Measurements from ENCODE around the gene ALG11. TPM values are rescaled to one million over a fixed set of nuclear protein-coding genes. Genes with fewer than 3 reads are reported as not detected.

The ALG11 gene
- 23.9 TPM for total RNA-seq (2021; ENCODE audit: unreplicated experiment)
- polyA plus RNA-seq (2012; ENCODE audit: insufficient read length) = 10.6 TPM
- Bru-seq, nascent RNA = percentile 80 among the genes with signal in this experiment
- percentile 83 among the genes with signal in this experiment for BruChase-seq, experiment 1, labeled RNA remaining after a 2-hour chase
- percentile 83 among the genes with signal in this experiment for BruChase-seq, experiment 2, labeled RNA remaining after a 6-hour chase
- long read RNA-seq, transcript ALG11-202 (4 exons, 2,558 nt) = major isoform, 39 of 57 reads
- long read RNA-seq, partial matches to known transcripts = 4 of 57 reads
- long read RNA-seq, other reads (novel, unspliced or antisense) = 10 of 57 reads

GRCh38 chr13:52011632-52012511, at the start of gene ALG11:
TSS of gene ALG11 (plus strand) at chr13:52012398. CDS start at chr13:52012419, 21 bp downstream.
- ATAC-seq (peak; percentile 99), DNase-seq (ENCODE audit: low read depth, low spot score) (peak; percentile 81)
- Histone ChIP-seq H3K27me3 (ENCODE audit: control insufficient read depth, insufficient read depth, low read length) (no peaks in the 10 kb centered on the region), H3K4me3 (ENCODE audit: low read depth in 2 of 2, low read length in 2 of 2) (peak within 1 kb of the TSS; percentile 98 to 99), H3K36me3 (ENCODE audit: control insufficient read depth, insufficient read depth, low read length) (peaks cover 6% of the 10 kb centered on the region; the same call in 1 of the 2 replicates), H3K9me3 (ENCODE audit: control insufficient read depth, insufficient read depth, low read depth, low read length) (no peaks in the 10 kb centered on the region), H3K4me1 (ENCODE audit: control insufficient read depth, insufficient read depth, low read length) (peaks cover 8% of the 10 kb centered on the region), H3K27ac (ENCODE audit: low read length) (peak within 1 kb of the TSS; percentile 89)
- ChIA-PET POLR2A (interaction anchor here (0.6 kb wide), 1 partner anchor 173 kb away, joined by 14 read pairs; no protein-coding TSS in a partner anchor), CTCF (interaction anchor here (0.6 kb wide), 1 partner anchor 8 kb away, joined by 4 read pairs; no protein-coding TSS in a partner anchor)
- intact Hi-C loops (cut with micrococcal nuclease; ENCODE audit: unreplicated experiment) = no loop called here
- TF ChIP-seq CTCF (IDR thresholded peaks at IDR 0.05) (no peak), SIN3A (IDR thresholded peaks at IDR 0.05; ENCODE audit: borderline replicate concordance, insufficient read depth, low read depth, low read length) (no peak), POLR2AphosphoS5 (IDR thresholded peaks at IDR 0.05; ENCODE audit: low read depth, low read length) (peak; percentile 58; the same call in 1 of the 2 replicates), TCF7L2 (IDR thresholded peaks at IDR 0.05; ENCODE audit: low read depth, low read length) (peak; percentile 66; the same call in 1 of the 2 replicates)
- in situ Hi-C loops (cut with HindIII; ENCODE audit: low pct_unique_long_range_greater_than_20kb, low sequenced_read_pairs) = no loop called here
- BruUV-seq (replicated peaks) = no TSS peak

GRCh38 chr13:51966186-51966585, 46.0 kb upstream of the ALG11 start:
- no peak for ATAC-seq
- TF ChIP-seq CTCF (IDR thresholded peaks at IDR 0.05) (no peak), POLR2AphosphoS5 (IDR thresholded peaks at IDR 0.05; ENCODE audit: low read depth, low read length) (no peak), SIN3A (IDR thresholded peaks at IDR 0.05; ENCODE audit: borderline replicate concordance, insufficient read depth, low read depth, low read length) (no peak), TCF7L2 (IDR thresholded peaks at IDR 0.05; ENCODE audit: low read depth, low read length) (no peak), REST (IDR thresholded peaks at IDR 0.05; ENCODE audit: insufficient read depth in 1 of 2, low read depth in 2 of 2, low read length in 1 of 2) (no peak)
- no peak overlapping the region for H3K4me3 ChIP-seq (ENCODE audit: low read depth in 2 of 2, low read length in 2 of 2)
- H3K27me3 ChIP-seq (ENCODE audit: control insufficient read depth, insufficient read depth, low read length) = no peaks in the 10 kb centered on the region
- no peaks in the 10 kb centered on the region for H3K9me3 ChIP-seq (ENCODE audit: control insufficient read depth, insufficient read depth, low read depth, low read length)
- in situ Hi-C loops (cut with HindIII; ENCODE audit: low pct_unique_long_range_greater_than_20kb, low sequenced_read_pairs) = no loop called here
- BruUV-seq (replicated peaks) = no TSS peak
- POLR2A ChIA-PET = no interaction called here
- no peaks in the 10 kb centered on the region for H3K36me3 ChIP-seq (ENCODE audit: control insufficient read depth, insufficient read depth, low read length)
- peaks cover 2% of the 10 kb centered on the region; the same call in 1 of the 2 replicates for H3K4me1 ChIP-seq (ENCODE audit: control insufficient read depth, insufficient read depth, low read length)
- H3K27ac ChIP-seq (ENCODE audit: low read length) = no peak overlapping the region
- no peak for DNase-seq (ENCODE audit: low read depth, low spot score)
- CTCF ChIA-PET = no interaction called here
- intact Hi-C loops (cut with micrococcal nuclease; ENCODE audit: unreplicated experiment) = no loop called here

All from Panc1 (cell line).